Gastroesophageal sphincter (tissue), 3 donors: Measurements from ENCODE around the gene FASTKD2.

ENCODE experiments used
- CTCF ChIP-seq, 4 experiments: fragments of 200-600 bp in 2 of 4; fragments of 450-650 bp in 2 of 4; sonication (generic) in 1 of 4; IDR thresholded peaks; one replicate each; pipeline ENCODE4 v1.5.1; 2017 to 2019; ENCODE audit warnings: antibody characterized with exemption in 4 of 4, mild to moderate bottlenecking in 2 of 4, moderate library complexity in 2 of 4
- POLR2AphosphoS5 ChIP-seq: sonication (generic); formaldehyde crosslinking; IDR thresholded peaks from one replicate; pipeline ENCODE4 v1.6.1; 2017; ENCODE audit warnings: antibody characterized with exemption

- TF ChIP-seq CTCF (IDR thresholded peaks at IDR 0.05) (no peak), POLR2AphosphoS5 (no peak)
These were observed 9.5 kb downstream of the FASTKD2 start for GRCh38 chr2:206774871-206775270.
